Raji (cell line): Measurements from ENCODE around the gene TMEM52.
A peak's percentile ranks its signal among the peaks of the same experiment; 100 is the strongest.

Source experiments
- POLR2A ChIP-seq: IDR thresholded peaks from 2 replicates; pipeline ENCODE4 v1.6.1; 2011; ENCODE audit warnings: low read depth, low read length, control low read depth; ENCODE audit not compliant: insufficient read depth

TMEM52 gene

DNA sequence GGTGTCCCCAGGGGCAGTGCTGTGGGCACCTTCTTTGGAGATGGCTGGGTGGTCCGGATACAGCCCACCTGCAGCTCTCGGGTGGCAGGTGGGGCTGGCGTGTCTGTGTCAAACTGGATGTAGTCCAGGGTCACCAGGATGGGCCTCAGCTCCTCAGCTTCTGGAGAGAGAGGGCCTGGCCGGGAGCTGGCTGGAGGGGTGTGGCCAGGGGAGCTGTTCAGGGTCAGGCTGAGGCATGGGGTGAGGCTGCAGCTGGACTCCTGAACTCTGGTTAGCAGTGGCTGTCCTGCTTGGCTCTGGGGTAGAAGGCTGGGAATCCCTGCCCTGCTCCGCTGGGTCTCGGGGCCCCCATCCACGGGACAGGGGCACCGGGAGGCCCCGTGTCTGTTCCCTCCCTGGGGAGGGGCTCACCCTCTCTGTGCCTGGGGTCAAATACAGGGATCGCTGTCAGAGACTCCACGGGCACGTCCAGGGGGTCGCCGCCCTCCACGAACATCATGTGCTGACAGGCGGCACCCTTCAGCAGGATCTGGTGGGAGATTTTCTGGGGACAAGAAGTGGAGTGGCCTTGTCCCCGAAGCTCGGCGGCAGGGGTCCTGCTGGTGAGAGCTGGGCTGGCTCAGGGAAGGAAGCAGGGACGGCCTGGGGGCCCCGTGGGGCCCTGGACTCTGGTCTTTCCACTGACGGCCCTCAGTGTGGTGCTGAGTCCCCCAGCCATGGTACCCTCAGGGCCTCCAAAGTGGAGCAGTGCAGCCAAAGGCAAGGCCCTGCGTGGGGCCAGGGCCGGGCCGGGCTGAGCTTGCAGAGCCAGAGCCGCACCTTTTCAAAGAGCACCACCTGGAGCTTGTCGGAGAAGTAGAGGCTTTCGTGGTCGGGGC, 4.1 kb upstream of the TMEM52 start:
- TF ChIP-seq POLR2A, result no peak

DNA sequence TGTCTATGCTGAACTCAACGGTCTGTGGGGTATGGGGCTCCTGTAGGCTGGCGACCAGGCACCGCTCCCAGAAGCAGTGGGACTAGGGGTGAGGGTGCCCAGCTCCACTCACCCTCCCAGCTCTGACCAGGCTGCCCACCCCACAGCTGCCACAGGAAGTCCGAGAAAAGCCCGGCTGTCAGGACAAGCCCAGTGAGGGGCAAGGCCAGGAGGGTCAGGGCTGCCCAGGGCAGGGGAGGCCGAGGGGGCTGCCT, 3.5 kb upstream of the TMEM52 start:
- TF ChIP-seq POLR2A, result no peak

DNA sequence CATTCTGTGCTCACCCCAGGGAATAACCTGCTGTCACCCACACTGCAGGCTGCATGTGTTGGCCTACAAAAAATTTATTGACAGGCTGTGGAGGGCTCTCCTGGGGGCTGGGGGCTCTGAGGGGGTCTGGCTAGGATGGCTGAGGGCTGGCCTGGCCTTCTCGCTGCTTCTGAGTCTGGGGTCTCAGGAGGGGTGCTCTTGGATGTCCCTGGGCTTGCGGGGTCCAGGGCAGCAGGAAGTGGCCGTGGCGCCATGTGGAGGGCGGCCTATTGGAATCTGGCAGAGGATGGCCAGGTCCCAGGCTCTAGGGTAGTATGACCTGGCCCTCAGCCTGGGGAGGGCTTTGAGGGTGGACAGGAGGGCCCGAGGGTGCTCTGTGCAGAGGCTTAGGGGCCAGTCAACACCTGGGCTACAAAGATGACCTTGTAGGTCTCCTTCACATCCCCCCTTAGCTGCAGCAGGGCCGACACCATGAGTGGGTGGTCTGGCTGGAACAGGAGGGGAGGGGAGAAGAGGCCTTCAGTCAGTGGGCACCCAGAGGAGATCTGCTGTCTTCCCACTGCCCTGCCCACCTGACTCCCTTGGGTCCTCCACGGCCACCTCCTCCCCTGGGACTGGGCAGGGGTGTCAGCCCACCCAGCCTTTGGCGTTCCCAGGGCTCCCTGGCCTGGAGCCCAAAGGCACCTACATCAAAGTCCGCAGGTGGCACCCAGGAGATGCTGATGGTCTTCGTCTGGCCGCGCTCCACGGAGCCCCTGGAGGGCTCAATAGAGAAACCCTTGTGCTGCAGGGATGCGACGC, 3.0 kb upstream of the TMEM52 start:
- TF ChIP-seq POLR2A, result no peak

DNA sequence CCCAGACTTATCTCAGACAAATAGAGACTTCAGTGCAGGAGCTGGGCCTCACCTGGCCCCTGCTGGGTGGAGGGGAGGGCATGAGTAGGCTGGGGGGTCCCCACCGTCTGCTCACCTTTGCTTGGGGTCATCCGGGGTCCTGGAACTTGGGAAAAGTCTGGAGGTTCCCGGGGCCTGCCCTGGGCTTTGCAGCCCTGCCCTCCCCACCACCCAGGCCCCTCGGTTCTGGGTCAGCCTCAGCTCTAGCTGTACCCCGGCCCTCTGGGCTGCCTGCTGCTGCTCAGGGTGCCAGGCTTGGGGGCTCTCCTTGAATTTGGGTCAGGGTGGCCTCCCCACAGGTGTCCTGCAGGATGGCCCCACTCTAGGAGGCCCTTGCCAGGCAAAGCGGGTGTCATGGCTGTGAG, 2.4 kb upstream of the TMEM52 start:
- no peak for TF ChIP-seq POLR2A

DNA sequence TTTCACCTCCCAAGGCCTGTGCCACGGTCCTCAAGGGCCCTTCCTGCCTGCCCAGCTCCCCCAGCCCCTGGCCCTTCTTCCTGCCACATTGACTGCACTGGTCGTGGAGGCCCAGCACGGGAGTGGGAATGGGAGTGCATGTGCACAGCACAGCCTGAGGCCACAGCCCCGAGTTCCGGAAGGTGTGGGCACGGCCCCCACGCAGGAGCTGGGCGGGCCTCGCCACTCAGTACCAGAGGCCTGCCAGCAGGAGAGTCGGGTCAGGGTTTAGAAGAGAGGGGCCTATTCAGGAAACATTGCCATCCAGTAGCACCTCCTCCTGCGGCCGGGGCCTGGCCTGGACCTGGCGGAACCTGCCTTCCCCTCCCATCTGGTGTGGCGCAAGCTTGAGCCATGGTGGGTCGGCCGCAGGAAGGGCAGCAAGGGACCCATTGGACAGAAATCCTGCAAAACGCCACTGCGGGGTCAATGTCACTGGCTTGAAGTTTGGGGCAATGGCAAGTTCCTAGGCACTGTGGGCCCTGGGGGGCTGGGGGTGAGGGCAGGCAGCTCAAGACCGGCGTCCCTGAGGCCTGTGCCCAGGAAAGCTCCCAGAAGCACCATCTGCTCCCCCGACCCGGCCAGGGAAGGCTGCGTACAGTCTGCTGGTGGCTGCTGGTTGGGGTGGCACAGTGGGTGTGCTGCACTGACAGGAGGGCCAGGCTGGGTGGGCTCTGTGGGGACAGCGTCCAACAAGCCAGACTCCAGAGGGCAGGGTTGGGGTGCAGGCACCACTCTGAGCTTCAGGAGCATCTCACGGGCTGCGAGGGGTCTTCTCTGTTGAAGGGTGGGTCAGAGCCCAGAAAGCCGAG, 1.8 kb upstream of the TMEM52 start:
- TF ChIP-seq POLR2A, result no peak

DNA sequence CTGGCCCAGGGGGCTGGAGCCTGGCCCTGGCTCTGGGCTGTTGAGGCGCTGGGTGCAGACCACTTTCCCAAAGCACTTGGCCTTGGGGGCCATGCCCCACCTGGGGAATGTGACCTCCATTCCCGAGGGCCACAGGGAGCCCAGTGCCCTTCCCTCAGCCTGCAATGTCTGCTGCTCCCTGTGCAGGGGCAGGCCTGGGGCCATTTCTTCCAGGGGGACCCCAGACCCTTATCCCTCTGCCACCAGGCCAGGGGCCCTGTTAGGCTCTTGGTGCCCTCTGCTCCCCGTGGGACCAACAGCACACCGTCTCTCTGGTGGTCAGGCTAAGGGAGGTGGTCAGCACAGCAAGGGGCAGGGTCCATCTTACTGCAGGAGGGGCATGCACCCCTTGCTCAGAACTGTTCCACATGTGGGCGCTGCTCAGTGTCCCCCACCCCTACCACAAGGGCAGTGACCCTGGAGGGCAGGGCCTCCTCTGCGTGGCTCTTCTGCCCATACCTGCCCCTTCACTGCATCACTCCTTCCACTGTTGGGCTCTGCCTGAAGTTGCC, 1.1 kb upstream of the TMEM52 start:
- TF ChIP-seq POLR2A, result no peak

DNA sequence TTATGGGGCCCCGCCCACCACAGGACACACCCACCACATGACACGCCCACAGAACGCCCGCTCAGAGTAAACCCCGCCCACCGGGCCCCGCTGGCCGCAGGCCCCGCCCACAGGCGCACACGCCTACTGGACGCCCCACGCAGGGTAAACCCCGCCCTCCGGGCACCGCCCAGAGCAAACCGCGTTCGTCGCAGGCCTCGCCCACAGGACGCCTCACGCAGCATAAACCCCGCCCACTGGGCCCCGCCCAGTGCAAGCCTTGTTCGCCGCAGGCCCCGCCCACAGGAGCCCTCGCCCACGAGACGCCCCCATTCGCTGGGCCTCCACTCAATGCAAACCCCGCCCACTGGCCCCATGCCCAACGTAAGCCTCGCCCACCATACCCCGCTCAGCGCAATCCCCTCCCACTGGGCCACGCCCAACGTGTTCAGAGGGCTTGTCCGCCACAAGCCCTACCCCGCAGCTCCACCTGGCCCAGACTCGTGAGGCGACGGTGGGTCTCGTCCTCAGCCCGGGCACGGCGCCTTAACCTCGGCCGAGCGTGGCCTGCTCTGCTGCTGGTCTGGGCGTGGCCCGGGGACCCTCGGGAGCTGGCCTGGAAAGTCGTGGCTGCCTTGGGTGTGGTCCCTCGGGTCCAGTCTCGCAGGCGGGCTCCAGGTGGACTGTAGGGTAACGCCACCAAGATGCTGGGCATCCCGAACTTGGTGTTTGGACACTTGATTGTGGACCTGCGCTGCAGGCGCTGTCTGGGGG, 401 bp upstream of the TMEM52 start:
- TF ChIP-seq POLR2A, result peak; percentile 87

DNA sequence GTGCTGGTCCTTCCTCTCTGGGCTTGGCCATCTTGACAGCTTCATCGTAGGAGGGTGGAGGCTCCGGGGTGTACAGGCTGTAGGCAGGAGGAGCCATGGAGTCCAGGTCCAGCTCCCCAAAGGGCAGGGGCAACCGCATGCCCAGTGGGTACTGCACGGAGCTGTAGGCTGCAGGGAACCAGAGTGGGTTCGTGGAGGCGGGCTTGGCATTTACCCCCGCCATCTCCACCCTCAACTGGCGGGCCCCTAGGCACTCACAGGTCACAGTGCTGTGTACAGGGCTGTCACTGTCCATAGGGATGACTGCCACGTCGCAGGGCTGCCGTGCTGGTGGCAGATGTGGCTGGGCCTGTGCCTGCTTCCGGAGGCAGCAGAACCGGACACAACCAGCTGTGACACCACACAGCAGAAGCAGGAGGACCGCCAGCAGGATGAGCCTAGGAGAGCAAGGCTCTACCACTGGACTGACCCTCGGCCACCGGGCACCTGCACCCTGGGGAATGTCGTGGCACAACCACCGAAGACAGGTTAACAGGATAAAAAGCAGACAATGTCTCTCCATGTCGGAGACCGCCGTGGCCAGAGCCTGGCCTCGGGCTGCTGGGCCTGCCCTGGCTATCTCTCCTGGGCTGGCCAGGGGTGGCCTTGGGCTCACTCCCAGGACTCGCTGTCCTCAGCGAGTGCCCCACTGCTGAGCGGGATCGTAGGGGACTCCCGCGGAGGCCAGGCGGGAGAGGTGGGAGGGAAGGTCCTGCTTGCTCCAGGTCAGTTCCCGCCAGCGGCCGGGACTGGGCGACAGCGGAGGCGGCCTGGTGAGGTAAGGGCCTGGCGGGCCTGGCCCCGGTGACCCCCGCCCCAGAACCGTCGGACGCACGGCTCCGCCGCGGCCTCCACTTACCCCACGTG, 831 bp downstream of the TMEM52 start:
- no peak for TF ChIP-seq POLR2A

DNA sequence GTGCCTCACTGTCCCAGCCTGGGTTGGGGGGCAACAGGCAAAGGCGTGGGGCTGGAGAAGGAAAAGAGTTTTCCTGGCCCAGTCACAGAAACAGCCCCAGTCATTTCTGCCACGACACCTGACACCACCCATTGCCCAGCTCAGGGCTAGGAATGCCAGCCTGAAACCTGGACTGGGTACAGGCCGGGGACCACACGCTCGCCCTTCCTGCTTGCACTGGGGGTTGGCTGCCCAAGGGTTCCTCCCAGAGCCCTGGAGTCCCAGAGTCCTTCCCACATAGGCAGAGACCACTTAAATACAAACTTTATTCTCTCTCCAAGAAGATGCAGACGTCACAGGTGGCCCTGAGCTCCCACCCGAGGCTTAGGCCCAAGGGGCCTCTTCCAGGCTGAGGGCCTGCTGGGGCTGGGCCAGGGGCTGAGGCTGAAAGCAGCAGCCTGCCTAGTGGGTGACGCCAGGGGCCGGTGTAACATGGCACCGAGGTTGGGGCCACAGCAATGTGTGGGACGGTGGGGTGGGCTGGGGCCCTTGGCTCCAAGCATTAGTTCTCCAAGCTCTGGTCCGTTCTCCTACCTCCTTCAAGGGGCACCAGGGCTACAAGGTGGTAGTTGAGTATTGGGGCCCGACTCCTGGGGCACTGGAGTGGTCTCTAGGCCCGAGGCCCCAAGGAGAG, 1.6 kb downstream of the TMEM52 start:
- no peak for TF ChIP-seq POLR2A

DNA sequence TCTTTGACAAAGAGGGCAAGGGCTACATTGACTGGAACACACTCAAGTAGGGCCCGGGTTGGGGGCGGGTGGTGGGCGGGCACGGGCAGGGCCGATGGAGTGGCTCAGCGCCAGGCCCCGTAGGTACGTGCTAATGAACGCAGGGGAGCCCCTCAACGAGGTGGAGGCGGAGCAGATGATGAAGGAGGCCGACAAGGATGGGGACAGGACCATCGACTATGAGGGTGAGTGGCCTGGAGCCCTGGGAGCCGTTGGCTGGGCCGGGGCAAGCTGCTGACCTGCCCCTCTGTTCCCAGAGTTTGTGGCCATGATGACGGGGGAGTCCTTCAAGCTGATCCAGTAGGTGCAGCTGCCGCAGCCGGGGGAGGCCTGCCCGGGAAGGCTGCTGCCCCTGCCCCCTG, 2.2 kb downstream of the TMEM52 start:
- TF ChIP-seq POLR2A, result 0 out of 2 replicates have a peak, but pooled peaks have one; percentile 18

DNA sequence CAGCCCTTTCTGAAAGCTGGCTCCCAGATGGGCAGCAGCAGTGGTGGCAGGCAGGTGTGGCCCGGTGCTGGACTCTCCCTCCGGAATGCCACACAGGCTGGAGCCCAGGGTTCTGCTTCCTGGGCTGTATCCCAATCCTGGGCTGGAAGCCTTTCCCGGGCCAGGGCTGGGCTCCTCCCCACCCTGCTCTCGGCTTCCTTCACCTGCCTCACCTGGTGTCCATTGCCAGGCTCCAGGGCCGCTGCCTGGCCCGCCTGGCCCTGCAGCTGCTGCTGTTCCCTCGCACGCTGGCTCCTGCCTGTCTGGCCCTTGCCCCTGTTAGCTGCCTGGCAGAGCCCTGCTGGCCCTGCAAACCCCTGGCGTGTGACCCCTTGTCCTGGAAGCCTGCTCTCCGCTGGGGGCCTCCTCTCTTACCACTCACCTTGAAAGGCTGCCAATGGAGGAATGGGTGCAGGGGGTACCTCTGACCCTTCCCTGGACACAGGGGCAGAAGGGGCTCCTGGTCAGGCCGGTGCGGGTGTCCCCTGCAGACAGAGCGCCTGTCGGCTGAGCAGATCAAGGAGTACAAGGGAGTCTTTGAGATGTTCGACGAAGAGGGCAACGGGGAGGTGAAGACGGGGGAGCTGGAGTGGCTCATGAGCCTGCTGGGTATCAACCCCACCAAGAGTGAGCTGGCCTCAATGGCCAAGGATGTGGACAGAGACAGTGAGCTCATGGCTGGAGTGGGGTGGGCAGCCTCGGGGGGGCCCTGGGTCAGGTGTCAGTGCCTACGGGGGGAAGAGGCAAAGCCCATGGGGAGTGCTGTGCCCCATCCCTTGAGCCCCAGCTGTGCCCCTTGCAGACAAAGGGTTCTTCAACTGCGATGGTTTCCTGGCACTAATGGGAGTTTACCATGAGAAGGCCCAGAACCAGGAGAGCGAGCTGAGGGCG, 2.9 kb downstream of the TMEM52 start:
- no peak for TF ChIP-seq POLR2A
